Esophagus squamous epithelium (tissue), 5 donors: ENCODE results near the gene RYR3. TPM values are rescaled to one million over a fixed set of nuclear protein-coding genes. Genes with fewer than 3 reads are reported as not detected.

Experiments
- DNase-seq: peaks from one replicate; lab custom pipeline; 2025; lab: John Stamatoyannopoulos, UW
- H3K27ac ChIP-seq, 4 donors: fragments of 200-600 bp; sonication (generic); one replicate each; pipeline ENCODE4 v1.5.1; 2016 to 2019; ENCODE audit warnings: mild to moderate bottlenecking in 1 of 4
- H3K27me3 ChIP-seq, 4 donors: fragments of 200-600 bp; sonication (generic); 1 replicate in 3 of 4; 2 replicates in 1 of 4; pipeline versions ENCODE4 v1.5.1 to v1.6.0; 2017 to 2021; ENCODE audit warnings: antibody characterized with exemption in 1 of 4
- H3K36me3 ChIP-seq, 3 donors: fragments of 200-600 bp; sonication (generic); one replicate each; pipeline ENCODE4 v1.5.1; 2016 to 2019
- H3K4me1 ChIP-seq, 3 donors: fragments of 200-600 bp; sonication (generic); one replicate each; pipeline ENCODE4 v1.5.1; 2017 to 2019
- H3K4me3 ChIP-seq, 4 donors: fragments of 200-600 bp; sonication (generic); 1 replicate in 3 of 4; 2 replicates in 1 of 4; pipeline ENCODE4 v1.5.1; 2016 to 2019; ENCODE audit warnings: mild to moderate bottlenecking in 2 of 4, moderate library complexity in 1 of 4
- H3K9me3 ChIP-seq, 3 donors: fragments of 200-600 bp; sonication (generic); one replicate each; pipeline ENCODE4 v1.5.1; 2016 to 2019
- POLR2A ChIP-seq, 4 donors: fragments of 450-650 bp; IDR thresholded peaks; one replicate each; pipeline ENCODE4 v1.6.1; 2017; ENCODE audit warnings: antibody characterized with exemption in 4 of 4, mild to moderate bottlenecking in 4 of 4, moderate library complexity in 3 of 4
- WGBS, 2 donors: methylation state at CpG; one replicate each; pipeline ENCODE4 v1.1.5; 2018; 5-methylcytosine and 5-hydroxymethylcytosine counted together
- intact Hi-C: fragments of 100-400 bp; cut with DNase I; formaldehyde crosslinking; loops from one replicate; pipeline ENCODE4 v1.15.0; 2022
- total RNA-seq, 4 donors: library from RNA; depleted of rRNA; stranded (reverse); fragments of >200 nt; gene quantifications; one replicate each; pipeline ENCODE4 v1.1.0, GENCODE V29; 2016
- TF ChIP-seq, protein P1 (sequence below), 6 experiments: fragments of 450-650 bp in 4 of 6; fragments of 200-600 bp in 2 of 6; sonication (generic) in 2 of 6; IDR thresholded peaks; one replicate each; pipeline ENCODE4 v1.5.1; 2016 to 2019; ENCODE audit warnings: antibody characterized with exemption in 6 of 6, mild to moderate bottlenecking in 4 of 6, moderate library complexity in 4 of 6
- donor health status: DM: yes; HTN: yes; CAD: no.

The RYR3 gene
- total RNA-seq, 4 donors from 2014 or later: 0.15 to 4.2 (median 0.43) TPM

DNA sequence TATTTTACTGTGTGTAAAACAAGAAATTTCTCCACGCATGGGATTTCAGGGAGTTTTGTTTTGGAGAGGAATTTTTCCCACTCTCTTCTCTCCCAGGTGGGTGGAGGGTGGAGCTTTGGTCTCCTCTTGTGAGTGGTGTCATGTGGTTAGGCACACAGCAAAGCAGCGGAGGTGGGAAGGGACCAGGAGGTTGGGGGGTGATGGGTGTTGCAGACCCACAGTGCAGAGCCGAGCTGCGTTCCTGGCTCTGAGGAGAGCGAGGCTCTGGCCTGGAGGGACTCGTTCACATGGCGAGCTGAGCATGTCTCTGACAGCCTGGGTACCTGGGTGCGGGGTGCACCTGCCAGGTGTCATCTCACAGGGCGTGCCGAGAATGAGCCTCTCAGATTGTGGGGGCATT is 87.8 kb downstream of the RYR3 start:
- TF ChIP-seq, protein P1, sequence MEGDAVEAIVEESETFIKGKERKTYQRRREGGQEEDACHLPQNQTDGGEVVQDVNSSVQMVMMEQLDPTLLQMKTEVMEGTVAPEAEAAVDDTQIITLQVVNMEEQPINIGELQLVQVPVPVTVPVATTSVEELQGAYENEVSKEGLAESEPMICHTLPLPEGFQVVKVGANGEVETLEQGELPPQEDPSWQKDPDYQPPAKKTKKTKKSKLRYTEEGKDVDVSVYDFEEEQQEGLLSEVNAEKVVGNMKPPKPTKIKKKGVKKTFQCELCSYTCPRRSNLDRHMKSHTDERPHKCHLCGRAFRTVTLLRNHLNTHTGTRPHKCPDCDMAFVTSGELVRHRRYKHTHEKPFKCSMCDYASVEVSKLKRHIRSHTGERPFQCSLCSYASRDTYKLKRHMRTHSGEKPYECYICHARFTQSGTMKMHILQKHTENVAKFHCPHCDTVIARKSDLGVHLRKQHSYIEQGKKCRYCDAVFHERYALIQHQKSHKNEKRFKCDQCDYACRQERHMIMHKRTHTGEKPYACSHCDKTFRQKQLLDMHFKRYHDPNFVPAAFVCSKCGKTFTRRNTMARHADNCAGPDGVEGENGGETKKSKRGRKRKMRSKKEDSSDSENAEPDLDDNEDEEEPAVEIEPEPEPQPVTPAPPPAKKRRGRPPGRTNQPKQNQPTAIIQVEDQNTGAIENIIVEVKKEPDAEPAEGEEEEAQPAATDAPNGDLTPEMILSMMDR (IDR thresholded peaks at IDR 0.05): no peak
- no peak for TF ChIP-seq POLR2A (IDR thresholded peaks at IDR 0.05)
- intact Hi-C loops: no loop called here
- 91% methylated on average over 8 to 9 of the region's 10 CpGs for WGBS, 2 donors
- H3K27me3 ChIP-seq: no peaks in the 10 kb centered on the region
- no peak for DNase-seq
- no peaks in the 10 kb centered on the region for H3K4me1 ChIP-seq
- no peak overlapping the region for H3K4me3 ChIP-seq
- H3K27ac ChIP-seq: no peak overlapping the region
- no peaks in the 10 kb centered on the region for H3K36me3 ChIP-seq
- no peaks in the 10 kb centered on the region for H3K9me3 ChIP-seq

GRCh38 chr15:33400941-33401340 is 90.2 kb downstream of the RYR3 start:
- TF ChIP-seq, protein P1 (IDR thresholded peaks at IDR 0.05): no peak
- TF ChIP-seq POLR2A (IDR thresholded peaks at IDR 0.05): no peak
- H3K4me3 ChIP-seq: no peak overlapping the region
- no peak for DNase-seq
- H3K27me3 ChIP-seq: no peaks in the 10 kb centered on the region
- WGBS, 2 donors: 82 to 98% methylated on average over 3 of the region's 3 CpGs
- no peak overlapping the region for H3K27ac ChIP-seq
- no peaks in the 10 kb centered on the region for H3K4me1 ChIP-seq
- H3K36me3 ChIP-seq: no peaks in the 10 kb centered on the region
- no peaks in the 10 kb centered on the region for H3K9me3 ChIP-seq
- intact Hi-C loops: no loop called here

GRCh38 chr15:33402600-33402999 is 91.8 kb downstream of the RYR3 start:
- no peaks in the 10 kb centered on the region for H3K27me3 ChIP-seq
- no peak for DNase-seq
- WGBS, 2 donors: 41 to 66% methylated on average over 2 of the region's 2 CpGs
- H3K4me3 ChIP-seq: no peak overlapping the region
- no peaks in the 10 kb centered on the region for H3K36me3 ChIP-seq
- TF ChIP-seq, protein P1 (IDR thresholded peaks at IDR 0.05): no peak
- TF ChIP-seq POLR2A (IDR thresholded peaks at IDR 0.05): no peak
- no peaks in the 10 kb centered on the region for H3K4me1 ChIP-seq
- intact Hi-C loops: no loop called here
- no peaks in the 10 kb centered on the region for H3K9me3 ChIP-seq
- no peak overlapping the region for H3K27ac ChIP-seq

DNA sequence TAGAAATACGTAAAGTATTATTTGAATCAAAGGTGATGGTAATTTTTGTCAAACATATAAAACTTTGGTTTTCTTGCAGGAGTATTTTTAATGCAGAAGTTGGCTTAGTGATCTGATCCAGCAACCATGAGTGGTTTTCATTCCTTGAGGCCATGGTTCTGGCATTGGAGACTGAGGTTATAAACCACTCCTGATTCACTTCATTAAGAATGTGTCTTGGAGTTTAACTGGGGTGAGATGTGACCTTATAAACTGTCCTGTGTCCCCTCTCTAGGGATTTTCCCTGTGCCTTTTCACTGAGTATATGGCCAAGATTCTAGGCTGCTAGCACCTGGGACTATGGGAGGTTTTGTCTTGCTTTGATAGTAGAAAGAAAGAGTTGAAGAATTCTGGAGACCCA is 94.3 kb downstream of the RYR3 start:
- Histone ChIP-seq H3K36me3 (no peaks in the 10 kb centered on the region), H3K27me3 (no peaks in the 10 kb centered on the region), H3K9me3 (no peaks in the 10 kb centered on the region), H3K4me1 (no peaks in the 10 kb centered on the region), H3K4me3 (no peak overlapping the region), H3K27ac (no peak overlapping the region)
- no peak for DNase-seq
- WGBS, 2 donors: 88 to 92% methylated on average over 1 of the region's 1 CpG
- intact Hi-C loops: no loop called here
- TF ChIP-seq, protein P1 (IDR thresholded peaks at IDR 0.05): no peak
- no peak for TF ChIP-seq POLR2A (IDR thresholded peaks at IDR 0.05)

GRCh38 chr15:33411596-33412540 is 101.1 kb downstream of the RYR3 start:
- intact Hi-C loops: no loop called here

More at GRCh38 chr15:33411596-33412540, 101.1 kb downstream of the RYR3 start:
- Histone ChIP-seq H3K36me3 (no peaks in the 10 kb centered on the region), H3K4me3 (no peak overlapping the region), H3K27ac (no peak overlapping the region), H3K9me3 (no peaks in the 10 kb centered on the region), H3K4me1 (no peaks in the 10 kb centered on the region), H3K27me3 (no peaks in the 10 kb centered on the region)
- WGBS, 2 donors: 66 to 81% methylated on average over 7 of the region's 7 CpGs
- TF ChIP-seq, protein P1 (IDR thresholded peaks at IDR 0.05): no peak
- no peak for TF ChIP-seq POLR2A (IDR thresholded peaks at IDR 0.05)
- no peak for DNase-seq
